ENCODE results near the gene COL13A1. TPM values are rescaled to one million over a fixed set of nuclear protein-coding genes. Genes with fewer than 3 reads are reported as not detected.

COL13A1 gene
- total RNA-seq, 1 experiment from 2014 or later: 3.6 TPM

DNA sequence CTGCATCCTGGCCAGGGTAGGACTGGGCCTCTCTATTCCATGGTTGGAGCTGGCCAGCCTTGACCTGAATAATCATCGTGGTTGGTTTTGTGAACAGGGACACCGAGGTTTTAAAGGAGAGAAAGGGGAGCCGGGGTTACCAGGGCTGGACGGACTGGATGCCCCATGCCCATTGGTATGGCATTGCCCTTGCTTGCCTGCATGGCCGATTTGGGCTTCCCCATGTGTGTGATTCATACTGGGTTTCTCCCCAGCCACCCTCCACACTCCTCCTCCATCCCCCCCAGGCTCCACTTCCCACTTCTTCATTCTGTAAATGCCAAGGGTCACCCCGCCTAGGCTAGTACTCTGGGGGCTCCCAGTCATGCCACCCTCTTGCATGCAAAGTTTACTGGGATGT lies 152.1 kb downstream of the COL13A1 start:
- Histone ChIP-seq H3K27ac (ENCODE audit: insufficient read length, low read depth, low read length) (no peak overlapping the region), H2BK20ac (ENCODE audit: low read depth, low read length, poor library complexity, severe bottlenecking) (no peak overlapping the region), H4K5ac (ENCODE audit: insufficient read length, low read depth, low read length) (no peak overlapping the region), H4K20me1 (ENCODE audit: control insufficient read depth, insufficient read depth, insufficient read length) (no peaks in the 10 kb centered on the region), H3K23ac (ENCODE audit: insufficient read length, low read depth, low read length) (no peak overlapping the region), H2BK5ac (ENCODE audit: insufficient read length, low read length) (no peak overlapping the region), H3K56ac (ENCODE audit: insufficient read length, low read depth, low read length) (no peak overlapping the region), H2BK120ac (ENCODE audit: low read depth, low read length, poor library complexity, severe bottlenecking) (no peak overlapping the region), H2AK5ac (ENCODE audit: insufficient read length, low read length) (no peak overlapping the region), H3K4me1 (ENCODE audit: insufficient read depth, low read length) (peaks cover 3% of the 10 kb centered on the region; the same call in 1 of the 2 replicates), H4K91ac (ENCODE audit: insufficient read length, low read depth, low read length) (no peak overlapping the region), H2AFZ (ENCODE audit: low read length) (no peak overlapping the region), H3K79me1 (ENCODE audit: insufficient read depth, low read depth, low read length, poor library complexity, severe bottlenecking) (no peaks in the 10 kb centered on the region), H3K79me2 (ENCODE audit: insufficient read depth, low read length) (no peaks in the 10 kb centered on the region), H4K8ac (replicated peaks; ENCODE audit: insufficient read length, low read depth, low read length) (no peak overlapping the region), H3K4me2 (ENCODE audit: insufficient read depth, insufficient read length, low read length) (no peak overlapping the region), H3K18ac (ENCODE audit: insufficient read length, low read depth, low read length) (no peak overlapping the region), H3K27me3 (ENCODE audit: insufficient read depth, low read length) (no peaks in the 10 kb centered on the region), H2BK12ac (ENCODE audit: insufficient read length, low read depth, low read length) (no peak overlapping the region), H3K23me2 (ENCODE audit: insufficient read length, low read depth, low read length, poor library complexity, severe bottlenecking) (no peaks in the 10 kb centered on the region), H3T11ph (ENCODE audit: low read length) (no peak overlapping the region), H3K9ac (ENCODE audit: extremely low read depth, insufficient read length, low read length) (no peak overlapping the region), H2BK15ac (ENCODE audit: low read depth, low read length) (no peak overlapping the region), H3K9me3 (ENCODE audit: control insufficient read depth, low read depth, low read length) (no peaks in the 10 kb centered on the region), H3K14ac (ENCODE audit: insufficient read depth, low read length) (no peak overlapping the region), H3K4ac (ENCODE audit: low read depth, low read length) (no peak overlapping the region)
- Mint-ChIP-seq H3K36me3 (ENCODE audit: insufficient read depth in 1 of 3, low read depth in 3 of 3) (no peaks in the 10 kb centered on the region; a peak in 1 of 7 replicates), H3K4me3 (no peak overlapping the region), H3K4me1 (peaks cover 27 to 53% of the 10 kb centered on the region in 2 experiments), H3K9me3 (no peaks in the 10 kb centered on the region; a peak in 1 of 5 replicates), H3K27me3 (ENCODE audit: low read depth) (peaks cover 50% of the 10 kb centered on the region), H3K27ac (no peak overlapping the region)
- no CpG with 5 or more reads among the region's 6 CpGs for WGBS (ENCODE audit: extremely low coverage, insufficient read length, low lambda C conversion rate)
- no peak for DNase-seq
- TF ChIP-seq, protein P1, sequence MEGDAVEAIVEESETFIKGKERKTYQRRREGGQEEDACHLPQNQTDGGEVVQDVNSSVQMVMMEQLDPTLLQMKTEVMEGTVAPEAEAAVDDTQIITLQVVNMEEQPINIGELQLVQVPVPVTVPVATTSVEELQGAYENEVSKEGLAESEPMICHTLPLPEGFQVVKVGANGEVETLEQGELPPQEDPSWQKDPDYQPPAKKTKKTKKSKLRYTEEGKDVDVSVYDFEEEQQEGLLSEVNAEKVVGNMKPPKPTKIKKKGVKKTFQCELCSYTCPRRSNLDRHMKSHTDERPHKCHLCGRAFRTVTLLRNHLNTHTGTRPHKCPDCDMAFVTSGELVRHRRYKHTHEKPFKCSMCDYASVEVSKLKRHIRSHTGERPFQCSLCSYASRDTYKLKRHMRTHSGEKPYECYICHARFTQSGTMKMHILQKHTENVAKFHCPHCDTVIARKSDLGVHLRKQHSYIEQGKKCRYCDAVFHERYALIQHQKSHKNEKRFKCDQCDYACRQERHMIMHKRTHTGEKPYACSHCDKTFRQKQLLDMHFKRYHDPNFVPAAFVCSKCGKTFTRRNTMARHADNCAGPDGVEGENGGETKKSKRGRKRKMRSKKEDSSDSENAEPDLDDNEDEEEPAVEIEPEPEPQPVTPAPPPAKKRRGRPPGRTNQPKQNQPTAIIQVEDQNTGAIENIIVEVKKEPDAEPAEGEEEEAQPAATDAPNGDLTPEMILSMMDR (conservative IDR thresholded peaks at IDR 0.05): no peak

Data from H9 (cell line).